Breast epithelium (tissue), 3 donors: Measurements from ENCODE around the gene PEX26.

Experiments used
- CTCF ChIP-seq, 3 donors: fragments of 450-650 bp; IDR thresholded peaks; one replicate each; pipeline ENCODE4 v1.5.1; 2016 to 2017; ENCODE audit warnings: antibody characterized with exemption in 3 of 3, mild to moderate bottlenecking in 3 of 3, moderate library complexity in 3 of 3
- POLR2A ChIP-seq: fragments of 450-650 bp; IDR thresholded peaks from one replicate; pipeline ENCODE4 v1.6.1; 2016; ENCODE audit warnings: antibody characterized with exemption, mild to moderate bottlenecking, moderate library complexity

DNA sequence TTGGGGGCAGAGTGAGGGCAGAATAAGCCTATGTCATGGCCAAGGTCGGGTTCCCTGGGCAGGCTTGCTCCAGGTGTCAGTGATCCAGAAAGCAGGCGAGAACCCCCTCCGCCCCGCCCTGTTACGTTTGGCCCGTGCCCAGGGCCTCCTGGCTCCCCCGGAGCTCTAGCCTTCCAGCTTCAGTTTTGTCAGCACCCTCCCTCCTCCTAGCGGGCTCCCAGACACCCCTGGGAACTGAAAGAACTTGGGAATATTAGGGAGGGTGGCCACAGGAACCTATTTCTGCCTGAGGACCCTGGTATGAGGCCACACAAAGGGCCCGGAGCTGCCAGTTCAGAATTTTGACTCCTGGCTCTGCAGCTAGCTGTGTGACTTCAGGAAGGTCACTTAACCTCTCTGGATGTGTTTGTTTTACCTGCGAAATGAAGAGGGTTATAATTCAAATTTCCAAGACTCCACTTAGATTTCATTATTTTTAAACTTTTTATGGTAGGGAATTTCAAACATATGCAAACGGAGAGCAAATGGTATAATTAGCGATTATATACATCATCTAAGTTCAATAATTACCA lies 34.1 kb downstream of the PEX26 start:
- TF ChIP-seq CTCF (IDR thresholded peaks at IDR 0.05) (no peak), POLR2A (no peak)
